NCI-H1436 (cell line): ENCODE results near the gene OPA3.
"Not testable (repeated sequence)": the region's sequence is repeated elsewhere in the genome, so short reads cannot be mapped to it uniquely, and the experiment has no call there.

Experiments used
- DNase-seq: peaks from one replicate; lab custom pipeline; 2025; lab: John Stamatoyannopoulos, UW

The OPA3 gene

DNA sequence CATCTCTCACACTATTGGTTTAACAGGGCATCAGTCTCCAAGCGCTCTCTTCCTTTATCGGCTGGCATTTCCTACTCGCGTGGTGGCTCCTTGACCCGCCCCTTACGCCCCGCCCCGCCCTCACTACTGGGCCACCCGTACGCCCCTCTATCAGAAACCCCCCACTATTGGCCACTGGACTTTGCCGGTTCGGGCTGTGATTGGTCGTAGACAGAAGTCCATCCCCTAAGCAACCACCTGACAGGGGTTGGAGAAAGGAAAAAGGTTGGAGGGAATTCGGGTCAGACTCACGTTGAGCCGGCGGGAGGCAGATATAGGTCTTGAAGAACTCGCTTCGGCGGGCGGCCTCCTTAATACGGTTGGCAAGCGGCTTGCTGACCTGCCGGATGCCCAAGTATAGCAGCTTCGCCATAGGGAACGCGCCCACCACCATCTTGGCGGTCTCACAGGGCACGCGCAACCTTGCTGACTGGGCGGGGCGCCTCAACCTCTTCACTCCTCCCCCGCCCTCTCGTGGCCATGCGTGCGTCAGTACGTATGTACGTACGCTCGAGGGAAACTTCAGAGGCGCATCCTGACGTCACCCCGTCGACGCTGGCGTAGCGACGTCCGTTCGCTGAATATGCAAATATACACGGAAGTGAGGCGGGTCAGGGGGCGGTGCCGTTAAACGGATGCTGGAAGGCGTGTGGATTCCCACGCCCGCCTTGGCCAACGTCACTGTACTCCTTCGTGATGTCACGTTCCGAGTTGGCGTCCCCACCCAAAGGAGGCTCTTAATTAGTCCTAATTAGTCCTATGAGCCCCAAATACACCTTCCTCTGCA, at the start of gene OPA3:
TSS of gene OPA3 (minus strand) at position 471 of the 826 bp plus-strand sequence. CDS start at position 433, 38 bp downstream.
- peak; percentile 100 for DNase-seq

DNA sequence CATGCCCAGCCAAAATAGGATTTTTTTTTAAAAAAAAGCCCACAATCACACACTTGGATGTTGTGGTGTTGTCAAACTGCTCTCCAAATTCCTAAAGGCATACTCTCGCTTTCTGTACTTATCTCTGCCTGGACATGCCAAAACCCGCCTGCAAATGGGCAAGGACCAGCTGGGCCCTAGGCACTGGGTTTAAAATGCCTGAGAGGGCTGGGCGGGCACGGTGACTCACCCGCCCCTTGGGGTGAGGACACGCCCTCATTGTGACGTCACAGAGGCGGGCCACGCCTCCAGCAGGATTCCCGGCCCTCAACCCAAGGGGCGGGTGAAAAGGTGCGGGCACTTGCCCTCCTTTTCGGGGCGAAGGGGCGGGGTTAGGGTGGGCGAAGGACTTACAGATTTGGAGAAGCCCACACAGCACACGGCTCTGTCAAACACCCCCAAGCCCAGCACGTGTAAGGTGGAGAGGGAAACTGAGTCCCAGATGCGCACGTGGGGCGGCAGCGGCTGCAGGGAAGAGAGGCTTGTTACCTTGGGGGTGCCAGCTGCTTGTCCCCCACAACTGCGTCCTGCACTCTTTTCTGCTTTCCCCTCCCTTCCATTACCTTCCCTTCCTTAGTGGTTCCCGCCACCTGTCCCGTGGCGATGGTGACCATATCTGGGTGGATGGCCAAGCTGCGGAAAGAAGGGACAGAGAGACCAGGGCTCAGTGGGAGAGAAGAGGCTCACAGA, 48.0 kb upstream of the OPA3 start:
- peak; percentile 44 for DNase-seq

GRCh38 chr19:45630463-45630862, 45.9 kb upstream of the OPA3 start:
- no peak for DNase-seq

DNA sequence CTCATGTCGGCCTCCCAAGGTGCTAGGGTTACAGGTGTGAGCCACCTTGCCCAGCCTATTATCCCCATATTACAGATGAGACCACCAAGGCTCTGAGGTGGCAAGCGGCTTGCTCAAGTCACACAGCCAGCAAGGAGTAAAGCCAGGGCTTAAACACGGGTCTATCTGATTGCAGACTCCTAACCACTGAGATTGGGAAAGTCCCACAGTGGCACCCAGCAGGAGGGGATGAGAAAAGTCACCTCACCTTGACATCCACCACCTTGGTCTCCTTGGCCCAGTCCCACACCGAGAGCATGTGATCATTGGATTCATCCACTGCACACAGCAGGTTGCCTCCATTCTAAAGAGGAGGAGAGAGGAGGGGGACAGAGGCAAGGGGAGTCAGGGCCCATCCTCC, 45.1 kb upstream of the OPA3 start:
- DNase-seq, result no peak

GRCh38 chr19:45628219-45628618, 43.6 kb upstream of the OPA3 start:
- not testable (repeated sequence) for DNase-seq

DNA sequence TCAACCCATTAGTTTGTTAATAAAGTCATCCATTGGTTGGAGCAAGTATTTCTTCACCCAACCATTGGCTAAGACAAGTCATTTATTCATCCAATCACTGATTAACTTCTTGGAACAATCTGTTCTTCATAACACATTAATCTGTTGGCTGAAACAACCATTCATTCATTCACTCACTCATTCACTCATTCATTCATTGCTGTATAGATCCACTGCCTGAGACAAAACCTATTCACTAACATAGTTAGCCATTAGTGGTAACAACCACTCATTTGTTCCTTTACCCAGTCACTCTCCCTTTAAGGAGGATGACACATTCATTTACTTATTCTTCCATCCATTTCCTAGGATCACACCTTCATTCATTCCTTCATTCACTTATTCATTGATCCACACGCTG, 39.4 kb upstream of the OPA3 start:
- DNase-seq, result no peak

DNA sequence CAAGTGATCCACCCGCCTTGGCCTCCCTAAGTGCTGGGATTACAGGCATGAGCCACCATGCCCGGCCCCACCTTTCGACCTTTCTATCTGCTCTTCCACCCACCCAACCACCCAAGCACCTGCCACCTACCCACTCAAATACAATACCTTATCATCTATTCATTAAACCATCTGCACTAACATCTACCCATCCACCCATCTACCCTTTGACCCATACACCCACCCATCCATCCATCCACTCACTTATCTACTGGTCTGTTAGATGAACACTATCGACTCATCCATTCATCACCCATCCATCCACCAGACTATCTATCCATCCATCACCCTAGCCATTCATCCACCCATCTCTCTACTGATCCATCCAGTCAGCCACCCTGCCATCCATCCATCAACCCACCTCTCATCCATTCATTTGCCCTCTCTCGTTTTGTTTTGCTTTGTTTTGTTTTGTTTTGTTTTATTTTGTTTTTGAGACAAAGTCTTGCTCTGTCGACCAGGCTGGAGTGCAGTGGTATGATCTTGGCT, 37.4 kb upstream of the OPA3 start:
- DNase-seq, result no peak

GRCh38 chr19:45621389-45621788, 36.8 kb upstream of the OPA3 start:
- DNase-seq, result no peak

DNA sequence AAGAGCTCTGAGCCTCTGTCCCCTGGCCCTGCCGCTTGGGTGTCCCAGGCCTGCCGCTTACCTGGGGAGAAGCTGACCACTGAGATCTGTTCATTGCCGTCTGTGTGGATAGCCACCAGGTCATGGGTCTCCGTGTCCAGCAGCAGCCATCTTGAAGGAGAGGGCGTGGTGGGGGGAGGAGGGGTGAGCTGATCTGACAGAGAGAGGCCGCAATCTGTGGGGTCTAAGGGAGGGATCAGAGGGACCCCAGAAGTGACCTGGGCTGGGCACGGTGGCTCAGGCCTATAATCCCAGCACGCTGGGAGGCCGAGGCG, 32.1 kb upstream of the OPA3 start:
- no peak for DNase-seq

- DNase-seq, result peak; percentile 86
These were observed 31.4 kb upstream of the OPA3 start for GRCh38 chr19:45615795-45616703.

DNA sequence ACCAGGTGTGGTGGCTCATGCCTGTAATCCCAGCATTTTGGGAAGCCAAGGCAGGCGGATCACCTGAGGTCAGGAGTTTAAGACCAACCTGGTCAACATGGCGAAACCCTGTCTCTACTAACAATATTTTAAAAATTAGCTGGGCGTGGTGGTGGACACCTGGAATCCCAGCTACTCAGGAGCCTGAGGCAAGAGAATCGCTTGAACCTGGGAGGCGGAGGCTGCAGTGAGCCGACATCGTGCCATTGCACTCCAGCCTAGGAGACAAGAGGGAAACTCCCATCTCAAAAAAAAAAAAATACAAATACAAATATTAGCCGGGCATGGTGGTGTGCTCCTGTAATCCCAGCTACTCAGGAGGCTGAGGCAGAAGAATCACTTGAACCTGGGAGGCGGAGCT, 30.5 kb upstream of the OPA3 start:
- not testable (repeated sequence) for DNase-seq

- no peak for DNase-seq
These were observed 29.5 kb upstream of the OPA3 start for GRCh38 chr19:45613926-45614725.

- DNase-seq, result no peak
These were observed 24.3 kb upstream of the OPA3 start for GRCh38 chr19:45608948-45609347.

GRCh38 chr19:45607071-45608029, 22.7 kb upstream of the OPA3 start:
- DNase-seq, result peak; percentile 50

GRCh38 chr19:45601524-45602374, 17.1 kb upstream of the OPA3 start, which contains the start of gene GPR4:
Gene GPR4, minus strand, starts transcription at chr19:45602212. Its CDS starts 10,346 bp downstream, at chr19:45591866.
- DNase-seq, result no peak

DNA sequence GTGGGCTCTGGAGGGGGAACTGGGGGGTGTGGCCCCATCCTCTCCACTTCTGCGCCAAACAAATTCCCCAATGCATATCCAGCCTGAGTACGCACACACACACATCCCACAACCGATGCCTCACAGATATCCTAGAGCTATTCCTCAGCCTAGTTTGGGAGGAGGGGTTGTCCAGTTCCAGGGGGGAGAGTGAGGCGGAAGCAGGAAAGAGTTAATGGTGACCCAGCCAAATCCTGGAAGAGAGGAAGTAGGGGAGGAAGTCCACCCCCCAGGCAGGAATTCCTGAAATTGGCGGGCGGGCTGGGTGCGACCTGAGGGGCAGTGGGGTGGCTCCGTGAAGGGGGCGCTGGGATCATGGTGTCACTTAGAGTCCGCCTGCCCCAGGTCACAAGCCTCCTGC, 16.5 kb upstream of the OPA3 start:
- DNase-seq, result no peak

DNA sequence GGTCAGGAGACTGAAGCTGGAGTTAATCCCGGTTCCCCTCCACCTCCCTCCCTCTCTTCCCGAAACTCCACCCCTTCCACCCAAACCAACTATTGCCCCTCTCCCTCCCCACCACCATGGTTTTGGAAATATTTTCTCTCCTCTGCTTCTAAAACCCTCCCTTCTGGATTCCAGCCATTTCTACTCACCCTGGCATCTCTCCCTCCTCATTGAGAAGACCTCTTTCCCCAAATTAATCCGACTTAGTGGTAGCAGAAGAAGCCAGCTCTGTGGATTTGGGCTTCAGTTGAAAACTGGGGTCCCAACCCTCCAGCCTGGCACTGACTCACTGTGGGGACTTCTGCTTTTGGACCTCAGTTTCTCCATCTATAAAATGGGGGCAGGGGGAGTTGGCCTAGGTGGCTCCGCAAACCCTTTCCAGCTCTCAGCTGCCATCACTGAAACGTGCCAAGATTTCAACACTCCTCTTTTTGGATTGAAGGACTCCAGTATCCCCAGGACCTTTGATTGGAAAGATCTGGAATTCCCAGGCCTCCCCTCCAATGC, 15.8 kb upstream of the OPA3 start:
- no peak for DNase-seq

GRCh38 chr19:45599286-45599685, 14.7 kb upstream of the OPA3 start:
- DNase-seq, result no peak
